Neural cell (in vitro differentiated cells): ENCODE data around the gene XK.

Experiments used
- CTCF ChIP-seq: fragments of 450-650 bp; IDR thresholded peaks from 2 replicates; pipeline ENCODE4 v1.5.1; 2014; ENCODE audit warnings: antibody characterized with exemption, mild to moderate bottlenecking, moderate library complexity; ENCODE audit not compliant: poor library complexity, severe bottlenecking
- EP300 ChIP-seq: fragments of 450-650 bp; conservative IDR thresholded peaks from 2 replicates; pipeline ENCODE4 v1.6.1; 2014; ENCODE audit warnings: antibody characterized with exemption, mild to moderate bottlenecking, moderate library complexity; ENCODE audit not compliant: poor library complexity, severe bottlenecking
- EZH2 ChIP-seq: fragments of 200-600, 300-800 bp; shearing (Covaris generic), sonication (generic); IDR thresholded peaks from 2 replicates; pipeline ENCODE4 v1.6.1; 2014; ENCODE audit warnings: antibody characterized with exemption, low read length, borderline replicate concordance, mild to moderate bottlenecking; ENCODE audit not compliant: insufficient read depth, poor library complexity, severe bottlenecking
- POLR2AphosphoS5 ChIP-seq: IDR thresholded peaks from 2 replicates; pipeline ENCODE4 v1.6.1; 2012
- RAD21 ChIP-seq: fragments of 450-650 bp; conservative IDR thresholded peaks from 2 replicates; pipeline ENCODE4 v1.6.1; 2014; ENCODE audit warnings: antibody characterized with exemption, mild to moderate bottlenecking, moderate library complexity
- TAF1 ChIP-seq: IDR thresholded peaks from 2 replicates; pipeline ENCODE4 v1.6.1; 2012; ENCODE audit warnings: low read depth

DNA sequence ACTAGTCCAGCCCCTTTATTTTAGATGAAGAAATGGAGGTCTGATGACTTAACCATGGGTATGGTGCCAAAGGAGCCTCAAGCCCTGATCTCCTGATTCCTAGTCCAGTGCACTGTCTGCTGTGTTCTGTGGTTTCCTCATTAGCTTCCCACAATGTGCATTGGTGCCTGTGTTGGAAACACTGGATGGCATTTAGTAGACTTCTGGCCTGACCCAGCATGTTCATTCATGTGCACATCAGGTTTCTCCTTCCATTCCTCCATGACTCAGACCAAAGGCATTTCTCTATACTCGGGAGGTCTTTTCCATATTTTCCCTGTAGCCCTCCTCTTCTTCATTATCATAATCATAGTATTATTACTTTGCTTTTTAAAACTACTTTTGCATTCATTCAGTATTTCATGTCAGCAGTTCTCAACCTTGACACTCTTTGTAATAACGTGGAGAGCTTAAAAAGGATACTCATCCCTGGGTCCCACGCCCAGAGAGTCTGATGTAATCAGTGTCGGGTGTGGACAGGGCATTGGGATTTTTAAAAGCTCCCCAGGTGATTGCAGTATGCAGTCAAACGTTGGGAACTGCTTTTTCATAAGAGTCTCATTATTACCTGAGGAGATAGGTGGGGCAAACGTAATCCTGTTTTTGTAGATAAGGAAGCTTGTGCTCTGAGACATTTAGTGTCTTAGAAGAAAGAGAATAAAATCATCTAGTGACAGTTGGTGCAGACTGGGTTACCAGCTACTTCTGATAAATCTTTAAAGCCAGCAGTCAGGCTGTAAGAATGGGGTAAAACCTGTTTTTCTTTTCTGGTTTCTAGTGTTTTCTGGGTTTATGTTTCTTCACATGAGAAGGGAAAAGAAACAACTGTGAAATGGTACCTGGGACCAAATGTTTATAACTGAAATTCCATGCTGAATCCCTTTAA lies 40.9 kb upstream of the XK start:
- TF ChIP-seq EP300 (no peak), POLR2AphosphoS5 (no peak), RAD21 (no peak), EZH2 (no peak), CTCF (no peak), TAF1 (no peak)
